Ishikawa (cell line): Measurements from ENCODE around the gene NLRP1.

ENCODE experiments used
- EP300 ChIP-seq: IDR thresholded peaks from 2 replicates; pipeline ENCODE4 v1.6.1; 2012; ENCODE audit warnings: borderline replicate concordance
- FOXM1 ChIP-seq: IDR thresholded peaks from 2 replicates; pipeline ENCODE4 v1.6.1; 2012; ENCODE audit warnings: low read depth, borderline replicate concordance
- MAX ChIP-seq: IDR thresholded peaks from 2 replicates; pipeline ENCODE4 v1.6.1; 2012
- REST ChIP-seq: IDR thresholded peaks from 2 replicates; pipeline ENCODE4 v1.6.1; 2012; ENCODE audit warnings: low read depth, mild to moderate bottlenecking
- TAF1 ChIP-seq: IDR thresholded peaks from 2 replicates; pipeline ENCODE4 v1.6.1; 2012; ENCODE audit warnings: low read depth, mild to moderate bottlenecking
- TCF12 ChIP-seq: IDR thresholded peaks from 2 replicates; pipeline ENCODE4 v1.6.1; 2012; ENCODE audit warnings: low read depth
- TEAD4 ChIP-seq: IDR thresholded peaks from 2 replicates; pipeline ENCODE4 v1.6.1; 2012

- no peak for TF ChIP-seq REST
- no peak for TF ChIP-seq TEAD4
- TF ChIP-seq EP300 = no peak
- TF ChIP-seq FOXM1 = no peak
- TF ChIP-seq MAX = no peak
- no peak for TF ChIP-seq TAF1
- TF ChIP-seq TCF12 = no peak
Measured at GRCh38 chr17:5621026-5621425, 36.7 kb upstream of the NLRP1 start.
